OCI-LY7 (cell line): ENCODE measurements around the gene CT45A6. TPM values are rescaled to one million over a fixed set of nuclear protein-coding genes. Genes with fewer than 3 reads are reported as not detected.

Experiments
- total RNA-seq, 2 experiments: library from RNA; depleted of rRNA in 1 of 2; stranded (reverse); fragments of >200 nt in 1 of 2; shearing (Covaris generic) in 1 of 2; gene quantifications; 2 replicates each; pipeline ENCODE4 v1.2.3, GENCODE V29; 2014 to 2022

The CT45A6 gene
- total RNA-seq, 2 experiments from 2014 or later = not detected

Other genes starting within 250 kb of the CT45A6 start
- gene CT45A1, start 89.1 kb downstream of the CT45A6 start, total RNA-seq (2014; rRNA removed; shearing (Covaris generic)) = not detected in 2 replicates
- gene CT45A1, start 89.1 kb downstream of the CT45A6 start, total RNA-seq (2022) = not detected in 2 replicates
- not detected in 2 replicates for gene CT45A3, start 34.6 kb downstream of the CT45A6 start, total RNA-seq (2014; rRNA removed; shearing (Covaris generic))
- not detected in 2 replicates for gene CT45A3, start 34.6 kb downstream of the CT45A6 start, total RNA-seq (2022)
- gene CT45A5, start 17.3 kb downstream of the CT45A6 start, total RNA-seq (2014; rRNA removed; shearing (Covaris generic)) = not detected in 2 replicates
- gene CT45A5, start 17.3 kb downstream of the CT45A6 start, total RNA-seq (2022) = not detected in 2 replicates
- not detected in 2 replicates for gene CT45A2, start 17.2 kb upstream of the CT45A6 start, total RNA-seq (2014; rRNA removed; shearing (Covaris generic))
- gene CT45A2, start 17.2 kb upstream of the CT45A6 start, total RNA-seq (2022) = not detected in 2 replicates
- gene CT45A7, start 34.5 kb upstream of the CT45A6 start, total RNA-seq (2014; rRNA removed; shearing (Covaris generic)) = not detected in 2 replicates
- gene CT45A7, start 34.5 kb upstream of the CT45A6 start, total RNA-seq (2022) = not detected in 2 replicates
- not detected in 2 replicates for gene CT45A8, start 51.8 kb upstream of the CT45A6 start, total RNA-seq (2014; rRNA removed; shearing (Covaris generic))
- not detected in 2 replicates for gene CT45A8, start 51.8 kb upstream of the CT45A6 start, total RNA-seq (2022)
- not detected in 2 replicates for gene CT45A9, start 69.0 kb upstream of the CT45A6 start, total RNA-seq (2014; rRNA removed; shearing (Covaris generic))
- gene CT45A9, start 69.0 kb upstream of the CT45A6 start, total RNA-seq (2022) = not detected in 2 replicates
- gene CT45A10, start 90.7 kb upstream of the CT45A6 start, total RNA-seq (2014; rRNA removed; shearing (Covaris generic)) = not detected in 2 replicates
- gene CT45A10, start 90.7 kb upstream of the CT45A6 start, total RNA-seq (2022) = not detected in 2 replicates
- gene SAGE1, start 90.9 kb upstream of the CT45A6 start, total RNA-seq (2014; rRNA removed; shearing (Covaris generic)) = not detected in 2 replicates
- not detected in 2 replicates for gene SAGE1, start 90.9 kb upstream of the CT45A6 start, total RNA-seq (2022)
- gene MMGT1, start 171.2 kb upstream of the CT45A6 start, total RNA-seq (2014; rRNA removed; shearing (Covaris generic)) = 7.7 and 8.9 TPM in 2 replicates
- 16.4 and 17.0 TPM in 2 replicates for gene MMGT1, start 171.2 kb upstream of the CT45A6 start, total RNA-seq (2022)
- 5.9 and 7.7 TPM in 2 replicates for gene SLC9A6, start 182.6 kb upstream of the CT45A6 start, total RNA-seq (2014; rRNA removed; shearing (Covaris generic))
- gene SLC9A6, start 182.6 kb upstream of the CT45A6 start, total RNA-seq (2022) = 11.1 and 12.6 TPM in 2 replicates